ENCODE data around the gene TACC3.

The TACC3 gene

GRCh38 chr4:1762264-1763010 lies 41.1 kb downstream of the TACC3 start:
- no peak for FAIRE-seq

DNA sequence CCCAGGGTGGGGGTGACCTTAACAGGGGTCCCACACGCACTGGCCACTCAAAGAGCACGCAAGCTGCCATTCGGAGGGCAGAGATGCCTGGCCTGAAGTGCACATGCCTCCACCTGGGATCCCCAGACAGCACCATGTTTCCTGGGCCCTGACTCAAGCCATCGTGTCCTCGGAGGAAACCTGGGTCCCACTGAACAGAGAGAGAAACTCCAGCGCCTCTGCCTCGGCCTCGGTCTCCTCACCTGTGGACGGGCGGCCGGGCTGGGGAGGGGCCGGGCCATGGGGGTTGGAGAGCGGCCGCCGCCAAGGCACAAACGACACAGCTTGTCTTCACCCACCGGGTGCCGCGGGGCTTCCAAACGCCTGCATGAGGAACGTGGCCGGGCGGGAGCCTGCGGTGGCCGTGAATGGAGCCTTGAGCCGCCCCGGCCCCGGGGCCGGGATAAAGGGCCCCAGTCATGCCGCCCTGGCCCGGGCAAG lies 41.8 kb downstream of the TACC3 start:
- no peak for FAIRE-seq

DNA sequence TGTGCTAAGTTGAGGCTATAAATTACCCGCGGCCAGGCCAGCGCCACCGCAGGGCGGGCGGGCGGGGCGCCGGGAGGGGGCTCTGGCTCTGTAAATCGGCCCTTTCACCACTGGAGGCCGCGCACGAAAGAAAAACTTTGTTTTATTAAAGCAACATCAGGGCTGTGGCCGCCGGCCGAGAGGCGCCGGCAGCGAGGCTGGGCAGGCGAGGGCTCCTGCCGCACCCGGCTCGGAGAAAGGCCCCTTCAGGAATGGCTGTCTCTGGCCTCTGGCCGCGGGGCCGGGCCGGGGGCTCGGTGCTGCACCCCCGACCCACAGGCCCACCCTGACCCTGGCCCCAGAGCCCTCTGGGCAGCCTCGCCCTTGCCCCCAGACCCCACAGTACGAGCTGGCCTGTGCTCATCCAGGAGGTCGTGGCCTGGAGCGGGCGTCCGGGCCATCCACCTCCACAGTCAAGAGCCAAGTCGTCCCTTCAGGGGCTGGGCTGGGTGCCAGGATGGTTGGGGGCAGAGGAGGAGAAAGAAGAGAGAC lies 42.3 kb downstream of the TACC3 start:
- FAIRE-seq = no peak

- FAIRE-seq = no peak
These were observed 43.3 kb downstream of the TACC3 start for GRCh38 chr4:1764670-1765069.

DNA sequence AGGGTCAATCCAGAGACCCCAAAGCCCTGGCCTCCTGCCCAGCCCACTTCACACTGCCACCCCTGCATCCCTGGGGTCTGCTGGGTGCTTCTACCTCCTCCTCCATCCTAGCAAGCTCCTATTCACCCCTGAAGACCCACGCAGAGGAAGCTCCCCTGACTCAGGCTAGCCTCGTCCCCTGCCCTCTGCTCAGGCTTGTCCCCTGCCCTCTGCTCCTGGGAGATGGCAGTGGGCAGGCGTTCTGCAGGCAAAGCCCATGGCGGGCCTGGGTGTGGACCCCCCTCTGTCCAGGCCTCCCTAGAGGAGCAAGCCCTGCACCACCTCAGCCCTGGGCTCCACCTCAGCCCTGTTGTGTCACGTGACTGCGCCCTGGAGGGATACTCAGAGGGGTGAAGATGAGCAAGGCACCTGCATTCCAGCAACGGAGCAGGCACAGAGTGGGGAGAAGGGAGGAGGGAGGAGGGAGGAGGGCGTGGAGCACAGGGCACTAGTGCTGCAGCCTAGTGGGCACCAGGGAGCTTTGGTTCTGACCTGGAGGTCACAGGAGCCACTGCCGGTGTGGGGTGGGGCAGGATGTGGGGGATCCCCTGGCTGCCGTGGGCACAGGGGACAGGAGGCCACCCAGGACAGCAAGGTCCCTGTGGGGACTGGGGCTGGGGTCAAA lies 44.2 kb downstream of the TACC3 start:
- no peak for FAIRE-seq

- no peak for FAIRE-seq
These were observed 45.1 kb downstream of the TACC3 start for GRCh38 chr4:1766106-1767060.

GRCh38 chr4:1767061-1767769 lies 45.9 kb downstream of the TACC3 start:
- FAIRE-seq = no peak

GRCh38 chr4:1767770-1768366 lies 46.5 kb downstream of the TACC3 start:
- FAIRE-seq = no peak

- no peak for FAIRE-seq
These were observed 47.2 kb downstream of the TACC3 start for GRCh38 chr4:1768367-1769034.

- FAIRE-seq = no peak
These were observed 48.4 kb downstream of the TACC3 start for GRCh38 chr4:1769692-1770091.

DNA sequence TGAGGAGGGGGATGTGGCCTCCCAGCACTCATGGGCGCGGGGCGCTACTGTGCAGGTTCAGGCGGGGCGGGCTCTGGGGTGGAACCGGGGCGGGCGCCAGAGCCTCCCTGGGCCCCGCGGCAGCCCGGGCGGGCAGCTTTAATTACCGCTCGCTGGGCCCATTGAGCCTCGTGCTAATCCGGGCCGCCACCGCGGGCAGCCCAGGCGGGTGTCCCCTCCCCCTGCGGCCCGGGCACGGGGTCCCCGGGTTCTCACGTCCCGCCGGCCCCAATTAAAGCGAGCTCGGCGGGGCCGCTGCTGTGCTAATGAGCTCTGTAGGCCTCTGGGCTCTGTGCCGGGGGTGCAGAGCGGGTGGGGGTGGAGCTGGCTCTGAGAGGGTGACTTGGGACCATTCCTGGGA lies 48.9 kb downstream of the TACC3 start:
- FAIRE-seq = no peak

DNA sequence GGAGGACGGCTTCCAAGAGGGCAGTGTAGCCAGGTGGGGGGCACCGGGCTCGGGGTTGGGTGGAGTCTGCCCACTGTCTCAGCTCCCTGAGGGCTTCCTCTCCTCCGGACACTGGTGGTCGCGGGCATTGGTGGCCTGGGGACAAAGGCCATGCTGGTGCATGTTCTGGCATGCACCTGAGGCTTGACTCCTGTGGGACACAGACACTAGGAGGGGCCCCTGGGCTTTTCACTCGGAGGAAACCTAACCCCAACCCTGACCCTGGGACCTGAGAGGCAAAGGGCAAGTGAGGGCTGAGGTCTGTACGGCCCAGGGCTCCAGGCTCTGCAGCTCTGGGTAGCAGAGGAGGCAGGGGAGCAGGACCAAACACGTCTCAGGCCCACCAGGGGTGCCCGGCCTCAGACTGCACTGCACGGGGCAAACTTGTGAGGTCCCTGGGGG lies 49.5 kb downstream of the TACC3 start:
- FAIRE-seq = no peak

- FAIRE-seq = no peak
These were observed 50.4 kb downstream of the TACC3 start for GRCh38 chr4:1771555-1772305.

DNA sequence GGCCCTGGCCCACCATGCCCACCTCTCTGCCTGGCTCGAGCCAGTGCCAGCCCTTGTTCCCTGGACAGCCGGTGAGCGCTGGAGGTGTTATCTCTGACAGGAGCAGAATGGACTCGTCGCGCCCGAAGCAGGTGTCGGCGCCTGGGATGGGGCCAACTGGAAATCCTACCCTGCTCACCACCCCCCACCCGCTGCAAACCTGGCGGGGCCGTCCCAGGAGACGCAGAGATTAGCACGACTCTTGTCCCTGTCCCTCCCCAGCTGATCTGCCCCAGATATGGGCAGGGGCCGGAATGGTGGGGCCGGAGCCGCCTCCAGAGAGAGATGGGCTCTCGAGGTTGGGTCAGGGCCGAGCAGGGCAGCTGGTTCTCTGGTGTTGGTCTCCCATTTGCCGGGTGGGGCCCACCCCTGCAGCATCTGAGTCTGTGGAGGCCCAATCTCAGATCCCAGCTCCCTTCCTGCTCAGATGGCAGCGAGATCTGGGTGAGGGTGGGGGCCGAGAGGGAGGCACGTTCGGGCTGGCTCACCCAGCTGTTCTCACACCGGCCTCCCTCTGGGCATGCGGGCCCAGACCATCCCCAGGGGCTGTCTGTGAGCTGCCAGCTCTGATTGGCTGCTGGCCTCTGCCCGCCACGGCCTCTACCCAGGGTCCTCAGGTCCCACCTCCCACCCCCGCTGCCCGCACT lies 51.7 kb downstream of the TACC3 start:
- no peak for FAIRE-seq

- FAIRE-seq = no peak
These were observed 52.4 kb downstream of the TACC3 start for GRCh38 chr4:1773754-1774153.

DNA sequence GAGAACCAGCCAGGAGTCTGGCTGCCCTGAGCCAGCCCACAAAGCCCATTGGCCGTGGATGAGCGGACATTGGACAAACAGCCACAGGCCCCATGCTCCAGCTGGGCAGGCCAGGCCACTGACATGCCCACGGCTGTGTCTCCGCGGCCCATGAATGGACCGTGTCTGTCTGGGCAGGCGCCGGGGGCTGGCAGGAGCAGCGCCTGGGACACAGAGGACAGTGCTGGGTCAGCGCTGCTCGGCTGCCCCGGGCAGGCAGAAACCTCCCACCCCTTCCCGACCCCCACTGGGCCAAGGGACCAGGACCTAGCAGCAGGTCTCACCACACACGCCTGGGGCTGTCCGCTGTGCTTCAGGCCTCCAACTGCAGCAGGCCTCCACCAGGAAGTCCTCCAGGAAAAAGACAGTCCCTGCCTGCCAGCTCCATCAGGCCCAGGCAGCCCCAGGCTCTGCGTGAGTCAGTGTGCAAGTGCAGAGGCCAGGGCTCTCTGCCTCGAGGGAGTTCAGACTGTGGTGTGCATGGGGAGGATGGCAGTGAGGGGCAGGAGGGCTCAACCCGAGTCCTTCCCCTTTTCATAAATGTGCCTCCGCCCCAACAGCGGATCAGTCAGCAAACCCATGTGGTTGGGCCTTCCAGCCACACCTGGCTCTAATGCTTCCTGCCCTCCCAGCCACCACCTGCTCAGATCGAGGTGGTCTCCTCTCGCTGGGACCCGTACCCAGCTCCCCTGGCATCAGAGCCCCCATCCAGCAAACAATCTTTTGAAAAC lies 54.6 kb downstream of the TACC3 start:
- no peak for FAIRE-seq

- no peak for FAIRE-seq
These were observed 55.3 kb downstream of the TACC3 start for GRCh38 chr4:1776521-1777161.

DNA sequence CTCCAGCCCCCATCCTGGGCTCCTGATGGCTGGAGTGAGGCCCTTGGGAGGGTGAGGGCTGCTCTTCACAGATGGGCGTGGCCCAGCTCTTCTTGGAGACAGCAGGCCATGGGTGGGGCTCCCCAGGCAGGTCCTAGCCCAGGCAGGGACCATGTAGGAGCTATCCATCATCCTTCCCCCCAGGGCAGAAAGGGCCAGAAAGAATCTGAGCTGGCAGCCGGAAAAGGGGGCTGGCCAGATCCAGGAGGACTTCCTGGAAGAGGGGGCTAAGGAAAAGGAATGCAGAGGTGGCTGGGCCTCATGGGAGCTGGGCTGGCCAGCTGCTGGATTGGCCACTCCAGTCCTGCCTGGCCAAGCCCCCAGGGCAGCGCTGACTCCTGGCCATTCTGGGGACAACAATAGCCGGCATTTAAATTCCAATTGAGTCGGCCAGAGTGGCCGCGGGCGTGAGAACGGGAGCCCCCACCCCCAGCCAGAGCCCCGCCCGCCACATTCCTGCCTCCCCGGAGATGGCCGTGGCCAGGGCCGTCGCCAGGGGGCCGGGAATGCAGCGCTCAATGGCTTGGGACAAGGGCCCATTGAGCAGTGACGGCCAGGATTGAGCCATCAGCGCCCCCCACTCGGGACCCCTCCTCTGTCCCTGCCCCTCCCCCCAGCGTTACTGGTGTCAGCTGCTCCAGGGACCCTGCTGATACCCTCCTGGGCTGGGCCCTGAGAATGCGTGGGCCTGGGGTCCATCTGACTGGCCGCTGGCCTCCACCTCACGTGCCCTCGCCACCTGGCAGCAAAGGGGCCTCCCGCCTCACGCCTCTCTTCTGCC lies 56.7 kb downstream of the TACC3 start:
- no peak for FAIRE-seq
